Measurements from ENCODE around the gene POLR3A. TPM values are rescaled to one million over a fixed set of nuclear protein-coding genes. Genes with fewer than 3 reads are reported as not detected.

Gene POLR3A
- total RNA-seq, 1 experiment from 2014 or later: 25.5 TPM

- Mint-ChIP-seq H3K27me3 (ENCODE audit: insufficient read depth, unreplicated experiment) (peaks cover 3% of the 10 kb centered on the region), H3K4me3 (ENCODE audit: unreplicated experiment) (no peak overlapping the region), H3K9me3 (ENCODE audit: unreplicated experiment) (no peaks in the 10 kb centered on the region), H3K36me3 (ENCODE audit: insufficient read depth, unreplicated experiment) (no peaks in the 10 kb centered on the region), H3K27ac (ENCODE audit: unreplicated experiment) (no peak overlapping the region), H3K4me1 (ENCODE audit: low read depth, unreplicated experiment) (no peaks in the 10 kb centered on the region)
- Histone ChIP-seq H3K9me3 (no peaks in the 10 kb centered on the region), H3K4me3 (ENCODE audit: low read depth, low read length) (no peak overlapping the region), H3K36me3 (ENCODE audit: control insufficient read depth, insufficient read depth, low read length) (no peaks in the 10 kb centered on the region), H3K4me1 (no peaks in the 10 kb centered on the region), H3K27me3 (replicated peaks; ENCODE audit: control insufficient read depth, insufficient read depth, low read length) (no peaks in the 10 kb centered on the region)
- no peak for TF ChIP-seq CTCF (IDR thresholded peaks at IDR 0.05; ENCODE audit: insufficient read depth in 1 of 2, low read depth in 1 of 2, low read length in 1 of 2, severe bottlenecking in 1 of 2, unreplicated experiment in 1 of 2)
- CTCF ChIA-PET: no interaction called here
- no TSS peak for BruUV-seq (replicated peaks)
- no peak for DNase-seq
- POLR2A ChIA-PET: no interaction called here
- intact Hi-C loops (cut with micrococcal nuclease; ENCODE audit: unreplicated experiment): no loop called here
These were observed 33.0 kb upstream of the POLR3A start for GRCh38 chr10:78062296-78062695.

GRCh38 chr10:78059906-78060702, 30.8 kb upstream of the POLR3A start:
- Histone ChIP-seq H3K4me3 (ENCODE audit: low read depth, low read length) (no peak overlapping the region), H3K27me3 (replicated peaks; ENCODE audit: control insufficient read depth, insufficient read depth, low read length) (no peaks in the 10 kb centered on the region), H3K4me1 (no peaks in the 10 kb centered on the region), H3K9me3 (no peaks in the 10 kb centered on the region), H3K36me3 (ENCODE audit: control insufficient read depth, insufficient read depth, low read length) (no peaks in the 10 kb centered on the region)
- ChIA-PET CTCF (no interaction called here), POLR2A (no interaction called here)
- no TSS peak for BruUV-seq (replicated peaks)
- Mint-ChIP-seq H3K36me3 (ENCODE audit: insufficient read depth, unreplicated experiment) (no peaks in the 10 kb centered on the region), H3K4me1 (ENCODE audit: low read depth, unreplicated experiment) (no peaks in the 10 kb centered on the region), H3K4me3 (ENCODE audit: unreplicated experiment) (no peak overlapping the region), H3K27ac (ENCODE audit: unreplicated experiment) (no peak overlapping the region), H3K27me3 (ENCODE audit: insufficient read depth, unreplicated experiment) (peaks cover 3% of the 10 kb centered on the region), H3K9me3 (ENCODE audit: unreplicated experiment) (no peaks in the 10 kb centered on the region)
- DNase-seq: no peak
- intact Hi-C loops (cut with micrococcal nuclease; ENCODE audit: unreplicated experiment): no loop called here
- TF ChIP-seq CTCF (IDR thresholded peaks at IDR 0.05; ENCODE audit: insufficient read depth in 1 of 2, low read depth in 1 of 2, low read length in 1 of 2, severe bottlenecking in 1 of 2, unreplicated experiment in 1 of 2): no peak

DNA sequence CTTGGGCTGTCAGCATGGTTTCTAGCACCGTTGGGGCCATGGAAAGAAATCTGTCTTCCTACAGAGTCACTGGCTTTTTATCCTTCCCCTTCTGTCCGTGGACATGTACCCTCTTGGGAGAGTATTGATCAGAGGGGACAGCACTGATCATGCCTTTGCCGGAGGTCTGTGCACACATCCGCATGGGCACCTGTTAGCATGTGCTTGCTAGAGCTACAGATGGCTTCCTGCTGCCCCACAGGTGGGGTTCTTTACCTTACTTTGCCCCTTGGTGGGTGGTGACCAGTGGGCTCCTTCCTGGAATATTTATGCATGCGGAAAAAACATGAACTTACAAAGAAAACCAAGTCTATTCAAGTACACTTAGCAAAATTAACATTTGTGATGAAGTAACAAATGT, 29.2 kb upstream of the POLR3A start:
- no peak for TF ChIP-seq CTCF (IDR thresholded peaks at IDR 0.05; ENCODE audit: insufficient read depth in 1 of 2, low read depth in 1 of 2, low read length in 1 of 2, severe bottlenecking in 1 of 2, unreplicated experiment in 1 of 2)
- Histone ChIP-seq H3K4me1 (no peaks in the 10 kb centered on the region), H3K4me3 (ENCODE audit: low read depth, low read length) (no peak overlapping the region), H3K27me3 (replicated peaks; ENCODE audit: control insufficient read depth, insufficient read depth, low read length) (no peaks in the 10 kb centered on the region), H3K9me3 (no peaks in the 10 kb centered on the region), H3K36me3 (ENCODE audit: control insufficient read depth, insufficient read depth, low read length) (no peaks in the 10 kb centered on the region)
- CTCF ChIA-PET: no interaction called here
- BruUV-seq (replicated peaks): no TSS peak
- no peak for DNase-seq
- Mint-ChIP-seq H3K27me3 (ENCODE audit: insufficient read depth, unreplicated experiment) (peaks cover 3% of the 10 kb centered on the region), H3K4me3 (ENCODE audit: unreplicated experiment) (no peak overlapping the region), H3K36me3 (ENCODE audit: insufficient read depth, unreplicated experiment) (no peaks in the 10 kb centered on the region), H3K9me3 (ENCODE audit: unreplicated experiment) (no peaks in the 10 kb centered on the region), H3K4me1 (ENCODE audit: low read depth, unreplicated experiment) (no peaks in the 10 kb centered on the region), H3K27ac (ENCODE audit: unreplicated experiment) (no peak overlapping the region)
- intact Hi-C loops (cut with micrococcal nuclease; ENCODE audit: unreplicated experiment): no loop called here
- POLR2A ChIA-PET: no interaction called here

Data from Caco-2 (cell line).